ENCODE results near the gene DMKN. TPM values are rescaled to one million over a fixed set of nuclear protein-coding genes. Genes with fewer than 3 reads are reported as not detected.

DMKN gene
- total and polyA plus RNA-seq, 12 donors: 2.0 to 32.2 (median 8.0) TPM

DNA sequence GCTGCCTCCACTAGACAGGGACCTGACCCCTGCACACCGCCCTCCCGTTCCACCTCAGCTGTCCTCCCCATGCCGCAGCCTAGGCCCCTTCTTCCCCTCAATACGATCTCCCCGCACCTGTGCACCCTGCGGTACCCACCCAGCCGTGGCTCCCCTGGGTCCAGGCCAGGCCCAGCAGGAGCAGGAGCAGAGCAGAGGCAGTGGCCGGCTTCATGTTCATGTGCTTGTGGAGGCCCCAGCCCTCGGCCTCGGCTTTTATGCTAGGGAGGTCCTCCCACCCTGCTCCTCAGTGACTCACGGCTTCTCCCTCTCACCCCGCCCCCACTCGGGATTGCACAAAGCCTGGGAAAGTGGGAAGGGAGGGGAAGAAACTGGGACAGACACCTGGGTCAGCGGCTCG is 11.8 kb downstream of the DMKN start:
- ATAC-seq (peak in 1 of 8 donors; percentile 19), DNase-seq (no peak)
- Histone ChIP-seq H3K4me3 (no peak overlapping the region), H3K4me1 (no peaks in the 10 kb centered on the region), H3K36me3 (no peaks in the 10 kb centered on the region), H3K27ac (no peak overlapping the region), H3K9me3 (no peaks in the 10 kb centered on the region), H3K27me3 (no peaks in the 10 kb centered on the region)
- TF ChIP-seq, protein P1, sequence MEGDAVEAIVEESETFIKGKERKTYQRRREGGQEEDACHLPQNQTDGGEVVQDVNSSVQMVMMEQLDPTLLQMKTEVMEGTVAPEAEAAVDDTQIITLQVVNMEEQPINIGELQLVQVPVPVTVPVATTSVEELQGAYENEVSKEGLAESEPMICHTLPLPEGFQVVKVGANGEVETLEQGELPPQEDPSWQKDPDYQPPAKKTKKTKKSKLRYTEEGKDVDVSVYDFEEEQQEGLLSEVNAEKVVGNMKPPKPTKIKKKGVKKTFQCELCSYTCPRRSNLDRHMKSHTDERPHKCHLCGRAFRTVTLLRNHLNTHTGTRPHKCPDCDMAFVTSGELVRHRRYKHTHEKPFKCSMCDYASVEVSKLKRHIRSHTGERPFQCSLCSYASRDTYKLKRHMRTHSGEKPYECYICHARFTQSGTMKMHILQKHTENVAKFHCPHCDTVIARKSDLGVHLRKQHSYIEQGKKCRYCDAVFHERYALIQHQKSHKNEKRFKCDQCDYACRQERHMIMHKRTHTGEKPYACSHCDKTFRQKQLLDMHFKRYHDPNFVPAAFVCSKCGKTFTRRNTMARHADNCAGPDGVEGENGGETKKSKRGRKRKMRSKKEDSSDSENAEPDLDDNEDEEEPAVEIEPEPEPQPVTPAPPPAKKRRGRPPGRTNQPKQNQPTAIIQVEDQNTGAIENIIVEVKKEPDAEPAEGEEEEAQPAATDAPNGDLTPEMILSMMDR (IDR thresholded peaks at IDR 0.05): no peak
- 81 to 83% methylated on average over 15 of the region's 15 CpGs for WGBS, 2 donors
- intact Hi-C loops (cut with DNase I): no loop called here

DNA sequence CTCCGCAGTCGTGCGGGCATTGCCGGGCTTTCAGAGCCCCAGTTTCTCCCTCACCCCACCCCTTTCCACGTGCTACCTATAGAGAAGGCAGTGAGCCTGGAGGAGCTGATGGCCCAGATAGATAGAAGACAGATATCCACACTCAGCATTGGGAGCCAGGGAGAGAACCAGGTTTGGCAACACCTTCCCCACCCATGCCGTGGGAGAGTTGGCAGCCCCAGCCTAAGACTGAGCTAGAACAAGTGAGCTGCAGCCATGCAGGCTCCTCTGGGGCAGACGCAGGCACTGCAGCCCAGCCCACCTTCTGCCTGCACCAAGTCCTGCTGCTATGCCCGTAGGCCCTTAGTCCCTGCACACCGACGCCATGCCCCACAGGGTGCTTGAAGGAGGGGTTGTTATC is 12.8 kb downstream of the DMKN start:
- H3K36me3 ChIP-seq: no peaks in the 10 kb centered on the region
- TF ChIP-seq, protein P1 (IDR thresholded peaks at IDR 0.05): no peak
- WGBS, 2 donors: 87 to 88% methylated on average over 10 of the region's 10 CpGs
- no peak overlapping the region for H3K4me3 ChIP-seq
- intact Hi-C loops (cut with DNase I): no loop called here
- H3K4me1 ChIP-seq: peaks cover 0 to 2% (median 0%) of the 10 kb centered on the region in 9 donors
- no peak for DNase-seq
- no peaks in the 10 kb centered on the region for H3K9me3 ChIP-seq
- no peak overlapping the region for H3K27ac ChIP-seq
- H3K27me3 ChIP-seq: no peaks in the 10 kb centered on the region
- no peak for ATAC-seq

DNA sequence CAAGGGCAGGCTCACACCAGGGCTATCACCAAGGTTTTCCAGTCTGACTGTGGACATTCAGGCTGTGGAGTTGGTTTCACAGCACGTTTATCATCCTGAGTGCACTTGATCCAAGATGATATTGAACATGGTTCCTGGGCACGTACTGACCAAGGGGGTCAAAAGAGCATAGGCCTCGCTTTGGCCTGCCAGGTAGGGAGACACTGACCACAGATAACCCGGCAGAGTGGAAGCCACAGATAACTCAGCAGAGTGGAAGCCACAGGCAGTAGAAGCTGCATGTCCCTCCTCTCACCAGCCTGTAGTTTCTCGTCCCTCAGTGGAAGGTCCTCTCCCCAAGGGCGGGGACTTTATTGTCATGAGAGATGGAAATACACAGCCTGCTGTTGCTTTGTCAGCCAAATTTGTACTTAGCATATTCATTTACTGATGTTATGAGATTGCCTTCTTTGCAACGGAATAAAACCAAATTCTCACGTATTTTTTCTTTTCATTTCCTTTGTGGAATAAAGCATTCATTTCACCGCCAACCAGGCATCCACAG is 14.4 kb downstream of the DMKN start:
- ATAC-seq: no peak
- no peaks in the 10 kb centered on the region for H3K36me3 ChIP-seq
- no peaks in the 10 kb centered on the region for H3K9me3 ChIP-seq
- no peak overlapping the region for H3K27ac ChIP-seq
- WGBS, 2 donors: 75 to 77% methylated on average over 9 of the region's 9 CpGs
- H3K4me3 ChIP-seq: no peak overlapping the region
- intact Hi-C loops (cut with DNase I): loop anchor here in 2 of 10 donors (10.0 kb wide), 2 partner anchors 144 to 224 kb away; partner anchors contain the start of gene FFAR3 (in 1 of the 2)
- no peak for DNase-seq
- peaks cover 0 to 8% (median 3%) of the 10 kb centered on the region in 9 donors for H3K4me1 ChIP-seq
- no peaks in the 10 kb centered on the region for H3K27me3 ChIP-seq
- TF ChIP-seq, protein P1 (IDR thresholded peaks at IDR 0.05): no peak

DNA sequence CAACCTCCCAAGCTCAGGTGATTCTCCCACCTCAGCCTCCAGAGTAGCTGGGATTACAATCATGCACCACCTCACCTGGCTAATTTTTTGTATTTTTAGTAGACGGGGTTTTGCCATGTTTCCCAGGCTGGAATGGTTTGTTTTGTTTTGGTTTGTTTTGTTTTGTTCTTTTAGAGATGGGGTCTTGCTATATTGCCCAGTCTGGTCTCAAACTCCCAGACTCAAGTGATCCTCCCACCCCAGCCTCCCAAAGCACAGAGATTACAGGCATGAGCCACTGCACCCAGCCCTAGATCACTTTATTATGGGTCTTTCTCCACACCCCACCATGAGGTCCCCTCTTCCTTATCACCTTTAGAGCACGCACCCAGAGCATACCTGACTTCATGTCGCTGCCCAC is 15.2 kb downstream of the DMKN start:
- H3K36me3 ChIP-seq: no peaks in the 10 kb centered on the region
- ATAC-seq: no peak
- no peaks in the 10 kb centered on the region for H3K9me3 ChIP-seq
- DNase-seq: no peak
- TF ChIP-seq, protein P1 (IDR thresholded peaks at IDR 0.05): no peak
- no peak overlapping the region for H3K4me3 ChIP-seq
- H3K27me3 ChIP-seq: no peaks in the 10 kb centered on the region
- intact Hi-C loops (cut with DNase I): loop anchor here in 2 of 10 donors (10.0 kb wide), 2 partner anchors 143 to 223 kb away; partner anchors contain the start of gene FFAR3 (in 1 of the 2)
- H3K27ac ChIP-seq: no peak overlapping the region
- peaks cover 0 to 8% (median 3%) of the 10 kb centered on the region in 9 donors for H3K4me1 ChIP-seq
- 78 to 91% methylated on average over 3 of the region's 3 CpGs for WGBS, 2 donors

Data from heart right ventricle (tissue), 16 donors.